ENCODE measurements around the gene MT1E. TPM values are rescaled to one million over a fixed set of nuclear protein-coding genes. Genes with fewer than 3 reads are reported as not detected.
A peak's percentile ranks its signal among the peaks of the same experiment; 100 is the strongest.

MT1E gene
- total RNA-seq, 1 experiment from 2014 or later = 22.3 TPM

DNA sequence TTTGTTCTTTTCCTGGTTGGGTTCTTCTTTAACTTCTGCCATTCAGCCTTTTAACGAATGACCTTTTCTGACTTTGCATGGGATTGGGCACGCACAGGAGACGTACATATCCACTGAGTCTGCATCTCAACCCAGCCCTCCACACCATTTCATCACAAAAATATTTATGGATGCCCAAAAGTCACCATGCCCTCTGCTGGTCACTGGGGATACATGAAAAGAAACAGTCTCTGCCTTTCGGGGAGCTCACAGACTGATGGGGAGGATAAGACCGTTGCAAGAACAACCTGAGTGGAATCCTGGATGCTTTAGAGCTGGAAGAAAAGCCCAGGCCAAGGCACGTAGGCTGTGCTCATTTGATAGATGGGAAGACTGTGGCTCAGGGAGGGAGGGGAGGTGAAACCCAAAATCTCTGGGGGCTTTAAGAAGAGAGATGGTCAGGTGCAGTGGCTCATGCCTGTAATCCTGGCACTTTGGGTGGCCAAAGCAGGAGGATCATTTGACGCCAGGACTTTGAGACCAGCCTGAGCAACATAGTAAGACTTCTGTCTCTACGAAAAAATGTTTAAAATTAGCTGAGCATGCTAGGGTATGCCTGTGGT is 25.1 kb upstream of the MT1E start:
- no peak overlapping the region for H3K4me3 ChIP-seq (ENCODE audit: insufficient read depth, low read depth, low read length)
- peak; percentile 62 for DNase-seq
- no peaks in the 10 kb centered on the region for H3K27me3 ChIP-seq (ENCODE audit: control insufficient read depth, insufficient read depth, low read length)
- H3K36me3 ChIP-seq (replicated peaks; ENCODE audit: control insufficient read depth, insufficient read depth, low read length) = no peaks in the 10 kb centered on the region

DNA sequence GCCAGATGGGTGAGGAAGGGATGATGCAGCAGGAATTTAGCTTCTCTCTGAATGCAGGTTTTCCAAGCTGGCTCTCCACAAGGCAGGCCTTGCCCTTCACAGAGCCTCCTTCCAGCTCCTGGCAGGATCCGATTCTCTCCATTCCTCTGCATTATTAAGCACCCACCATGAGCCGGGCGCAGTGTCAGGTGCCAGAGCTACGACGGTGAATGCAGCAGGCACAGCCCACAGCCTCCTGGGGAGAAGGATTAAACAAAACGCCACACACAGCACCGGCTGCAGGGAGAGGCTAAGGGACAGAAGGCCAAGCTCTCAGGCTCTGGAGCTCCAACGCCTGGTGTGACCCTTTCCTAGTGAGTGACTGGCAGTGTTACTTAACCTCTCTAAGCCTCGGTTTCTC is 24.3 kb upstream of the MT1E start:
- no peaks in the 10 kb centered on the region for H3K27me3 ChIP-seq (ENCODE audit: control insufficient read depth, insufficient read depth, low read length)
- H3K4me3 ChIP-seq (ENCODE audit: insufficient read depth, low read depth, low read length) = no peak overlapping the region
- no peak for DNase-seq
- H3K36me3 ChIP-seq (replicated peaks; ENCODE audit: control insufficient read depth, insufficient read depth, low read length) = no peaks in the 10 kb centered on the region

DNA sequence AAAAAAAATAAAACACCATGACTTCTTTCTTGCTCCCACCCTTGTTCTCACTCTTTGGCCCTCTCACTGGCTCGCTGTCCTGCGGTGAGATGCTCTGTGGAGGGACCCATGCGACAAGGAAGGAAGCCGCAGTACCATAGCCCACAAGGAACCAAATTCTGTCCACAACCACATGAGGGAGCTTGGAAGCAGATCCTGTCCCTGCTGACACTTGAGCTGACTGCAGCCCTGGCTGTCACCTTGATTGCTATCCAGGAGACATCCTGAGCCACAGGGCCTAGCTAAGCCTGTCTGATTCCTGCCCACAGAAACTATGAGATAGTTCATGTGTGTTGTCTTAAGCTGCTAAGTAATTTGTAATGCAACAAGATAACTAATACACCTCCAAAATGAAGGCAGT is 22.0 kb upstream of the MT1E start:
- DNase-seq = peak; percentile 62
- Histone ChIP-seq H3K27me3 (ENCODE audit: control insufficient read depth, insufficient read depth, low read length) (peaks cover 8% of the 10 kb centered on the region), H3K36me3 (replicated peaks; ENCODE audit: control insufficient read depth, insufficient read depth, low read length) (no peaks in the 10 kb centered on the region), H3K4me3 (ENCODE audit: insufficient read depth, low read depth, low read length) (no peak overlapping the region)

DNA sequence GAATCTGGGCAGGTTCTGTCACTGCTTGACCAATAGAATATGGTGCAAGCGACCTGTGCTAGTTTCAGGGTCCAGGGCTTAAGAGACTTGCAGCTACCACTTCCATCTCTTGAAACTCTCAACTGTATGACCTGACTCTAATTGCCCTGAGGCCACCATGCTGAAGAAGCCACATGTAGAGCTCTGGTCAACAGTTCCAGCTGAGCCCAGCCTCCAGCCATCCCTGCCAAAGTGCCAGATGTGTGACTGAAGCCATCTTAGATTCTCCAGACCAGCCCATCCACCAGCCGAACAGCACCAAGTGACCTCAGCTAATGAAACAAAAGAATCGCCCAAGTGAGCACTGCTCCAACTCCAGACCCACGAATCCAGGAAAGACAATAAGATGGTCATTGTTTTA is 20.6 kb upstream of the MT1E start:
- H3K36me3 ChIP-seq (replicated peaks; ENCODE audit: control insufficient read depth, insufficient read depth, low read length) = no peaks in the 10 kb centered on the region
- peaks cover 22% of the 10 kb centered on the region for H3K27me3 ChIP-seq (ENCODE audit: control insufficient read depth, insufficient read depth, low read length)
- no peak for DNase-seq
- no peak overlapping the region for H3K4me3 ChIP-seq (ENCODE audit: insufficient read depth, low read depth, low read length)

DNA sequence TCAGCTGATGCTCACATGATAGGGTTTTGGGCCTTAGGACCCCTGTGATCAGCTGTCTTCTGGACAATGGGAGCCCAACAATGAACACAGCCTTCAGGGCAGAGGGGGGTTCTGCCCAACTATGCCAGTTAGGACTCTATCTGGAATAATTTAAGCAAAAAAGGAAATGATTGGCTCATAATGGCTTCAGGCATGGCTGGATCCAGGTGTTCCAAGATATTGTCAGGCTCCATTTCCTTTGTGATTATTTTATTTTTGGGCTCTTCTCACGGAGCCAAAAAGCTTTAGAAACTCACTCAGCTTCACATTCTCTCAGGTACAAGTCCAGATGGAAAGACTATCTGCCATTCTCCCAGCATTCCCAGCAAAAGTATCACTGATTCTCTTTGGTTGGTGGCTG is 20.1 kb upstream of the MT1E start:
- H3K4me3 ChIP-seq (ENCODE audit: insufficient read depth, low read depth, low read length) = no peak overlapping the region
- H3K27me3 ChIP-seq (ENCODE audit: control insufficient read depth, insufficient read depth, low read length) = peaks cover 27% of the 10 kb centered on the region
- H3K36me3 ChIP-seq (replicated peaks; ENCODE audit: control insufficient read depth, insufficient read depth, low read length) = no peaks in the 10 kb centered on the region
- DNase-seq = no peak

DNA sequence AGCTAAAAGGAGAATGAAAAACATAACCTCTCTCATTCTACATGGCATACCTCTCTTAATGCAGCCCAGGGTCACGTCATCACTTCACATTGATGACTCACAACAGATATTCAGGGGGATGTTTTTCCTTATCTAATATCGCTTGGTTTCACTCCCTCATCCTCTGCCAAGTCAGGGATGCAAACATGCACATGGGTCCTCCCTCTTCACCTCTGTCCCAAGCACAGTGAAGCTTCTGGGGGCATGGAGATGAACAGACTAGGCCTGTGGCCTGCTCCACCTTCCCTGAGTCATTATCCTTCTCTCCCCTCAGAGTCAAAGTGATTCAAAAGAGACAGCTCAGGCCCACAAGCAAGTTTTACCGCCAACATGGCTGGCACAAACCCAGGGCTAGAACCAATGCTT is 19.5 kb upstream of the MT1E start:
- peaks cover 32% of the 10 kb centered on the region for H3K27me3 ChIP-seq (ENCODE audit: control insufficient read depth, insufficient read depth, low read length)
- no peak overlapping the region for H3K4me3 ChIP-seq (ENCODE audit: insufficient read depth, low read depth, low read length)
- no peaks in the 10 kb centered on the region for H3K36me3 ChIP-seq (replicated peaks; ENCODE audit: control insufficient read depth, insufficient read depth, low read length)
- no peak for DNase-seq

DNA sequence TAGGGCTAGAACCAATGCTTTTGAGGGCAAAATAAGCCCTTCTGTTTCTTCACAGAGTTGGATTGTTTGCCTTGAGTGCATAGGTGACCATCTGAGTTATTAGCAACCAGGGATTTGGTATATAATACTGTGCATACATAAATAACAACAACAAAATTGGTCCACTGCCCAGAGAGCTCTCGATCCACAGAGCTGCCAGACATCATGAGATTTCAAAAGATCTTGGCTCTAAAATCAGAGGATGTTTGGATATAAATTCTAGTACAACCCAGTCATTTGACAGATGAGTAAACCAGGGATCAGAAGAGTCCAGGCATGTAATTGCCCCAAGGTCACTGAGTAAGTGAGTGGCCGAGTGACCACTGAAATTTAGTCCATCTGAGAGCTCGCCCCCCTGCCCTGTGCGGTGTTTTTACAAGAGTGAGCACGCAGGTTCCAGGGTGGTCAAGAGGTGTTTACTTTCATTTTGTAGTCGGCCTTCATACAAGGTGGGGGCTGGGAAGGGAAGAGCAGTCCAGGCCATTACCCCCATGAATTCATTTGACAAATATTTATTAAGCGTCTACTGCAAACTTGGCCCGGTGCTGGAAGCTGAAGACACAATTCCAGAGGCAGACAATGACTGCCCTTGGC is 19.0 kb upstream of the MT1E start:
- no peak overlapping the region for H3K4me3 ChIP-seq (ENCODE audit: insufficient read depth, low read depth, low read length)
- H3K36me3 ChIP-seq (replicated peaks; ENCODE audit: control insufficient read depth, insufficient read depth, low read length) = no peaks in the 10 kb centered on the region
- H3K27me3 ChIP-seq (ENCODE audit: control insufficient read depth, insufficient read depth, low read length) = peaks cover 36% of the 10 kb centered on the region
- DNase-seq = no peak

DNA sequence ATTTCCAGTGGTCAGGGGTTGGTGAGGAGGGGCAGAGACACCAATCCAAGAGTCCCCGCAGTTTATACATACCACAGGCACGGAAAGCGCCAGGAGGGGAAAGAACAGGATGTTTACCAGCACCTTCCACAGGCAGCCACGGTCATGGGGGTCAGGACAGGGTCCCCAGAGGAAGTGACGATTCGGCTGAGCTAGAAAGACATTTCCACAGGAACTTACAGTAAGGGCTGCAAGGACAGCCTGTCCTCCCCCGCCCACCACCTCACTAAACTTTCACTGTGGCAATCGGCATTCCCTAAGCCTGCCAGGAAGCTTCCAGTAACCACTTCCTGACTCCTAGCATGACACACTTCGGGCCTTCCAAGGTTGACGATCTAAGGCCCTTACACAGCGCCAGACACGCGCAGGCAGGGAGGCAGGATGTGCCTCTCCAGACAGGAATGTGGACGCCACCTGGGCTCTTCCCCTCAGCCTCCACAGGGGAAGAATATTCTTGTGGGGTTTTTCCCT is 18.4 kb upstream of the MT1E start:
- Histone ChIP-seq H3K36me3 (replicated peaks; ENCODE audit: control insufficient read depth, insufficient read depth, low read length) (no peaks in the 10 kb centered on the region), H3K27me3 (ENCODE audit: control insufficient read depth, insufficient read depth, low read length) (peaks cover 36% of the 10 kb centered on the region), H3K4me3 (ENCODE audit: insufficient read depth, low read depth, low read length) (no peak overlapping the region)
- DNase-seq = no peak

DNA sequence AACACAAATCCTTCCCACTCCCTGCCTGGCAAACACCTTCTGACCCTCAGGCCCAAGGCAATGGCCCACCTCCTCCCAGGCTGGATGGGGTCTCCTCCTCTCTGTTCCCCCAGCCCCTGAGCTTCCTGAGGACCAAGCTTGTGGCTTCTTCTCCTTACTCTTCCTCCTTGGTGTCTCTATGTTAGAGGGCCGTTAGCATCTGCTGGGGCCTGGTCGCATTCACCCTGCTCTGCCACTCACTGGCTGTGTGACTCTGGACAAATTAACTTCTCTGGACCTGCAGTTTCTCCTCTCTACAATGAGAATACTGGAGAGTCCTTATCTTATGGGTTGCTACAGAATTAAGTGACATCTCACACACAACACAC is 17.9 kb upstream of the MT1E start:
- DNase-seq = no peak
- Histone ChIP-seq H3K27me3 (ENCODE audit: control insufficient read depth, insufficient read depth, low read length) (peaks cover 36% of the 10 kb centered on the region), H3K36me3 (replicated peaks; ENCODE audit: control insufficient read depth, insufficient read depth, low read length) (no peaks in the 10 kb centered on the region), H3K4me3 (ENCODE audit: insufficient read depth, low read depth, low read length) (no peak overlapping the region)

DNA sequence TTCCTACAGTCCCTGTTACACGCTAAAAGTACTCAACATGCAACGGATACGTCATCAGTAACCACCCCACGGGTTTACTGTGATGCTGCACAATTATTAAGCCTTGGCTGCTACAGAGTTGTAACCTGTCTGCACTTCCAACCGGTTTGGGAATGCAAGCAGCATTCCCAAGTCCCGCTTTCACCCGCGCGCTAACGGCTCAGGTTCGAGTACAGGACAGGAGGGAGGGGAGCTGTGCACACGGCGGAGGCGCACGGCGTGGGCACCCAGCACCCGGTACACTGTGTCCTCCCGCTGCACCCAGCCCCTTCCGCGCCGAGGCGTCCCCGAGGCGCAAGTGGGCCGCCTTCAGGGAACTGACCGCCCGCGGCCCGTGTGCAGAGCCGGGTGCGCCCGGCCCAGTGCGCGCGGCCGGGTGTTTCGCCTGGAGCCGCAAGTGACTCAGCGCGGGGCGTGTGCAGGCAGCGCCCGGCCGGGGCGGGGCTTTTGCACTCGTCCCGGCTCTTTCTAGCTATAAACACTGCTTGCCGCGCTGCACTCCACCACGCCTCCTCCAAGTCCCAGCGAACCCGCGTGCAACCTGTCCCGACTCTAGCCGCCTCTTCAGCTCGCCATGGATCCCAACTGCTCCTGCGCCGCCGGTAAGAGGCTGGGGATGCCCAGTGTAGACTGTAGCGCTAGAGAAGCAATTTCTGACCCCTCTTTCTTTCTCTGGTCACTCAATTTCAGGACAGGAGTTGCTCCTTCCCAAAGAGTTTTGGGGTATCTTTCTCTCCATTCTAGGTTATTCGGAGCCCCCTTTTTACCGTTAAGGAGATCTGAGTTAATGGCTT is 17.3 kb upstream of the MT1E start, which contains the start of gene MT2A:
Gene MT2A (plus strand): TSS at position 542 of the 833 bp plus-strand sequence. CDS start 72 bp downstream, at position 614.
- H3K27me3 ChIP-seq (ENCODE audit: control insufficient read depth, insufficient read depth, low read length) = peaks cover 36% of the 10 kb centered on the region
- peak; percentile 94 for DNase-seq

DNA sequence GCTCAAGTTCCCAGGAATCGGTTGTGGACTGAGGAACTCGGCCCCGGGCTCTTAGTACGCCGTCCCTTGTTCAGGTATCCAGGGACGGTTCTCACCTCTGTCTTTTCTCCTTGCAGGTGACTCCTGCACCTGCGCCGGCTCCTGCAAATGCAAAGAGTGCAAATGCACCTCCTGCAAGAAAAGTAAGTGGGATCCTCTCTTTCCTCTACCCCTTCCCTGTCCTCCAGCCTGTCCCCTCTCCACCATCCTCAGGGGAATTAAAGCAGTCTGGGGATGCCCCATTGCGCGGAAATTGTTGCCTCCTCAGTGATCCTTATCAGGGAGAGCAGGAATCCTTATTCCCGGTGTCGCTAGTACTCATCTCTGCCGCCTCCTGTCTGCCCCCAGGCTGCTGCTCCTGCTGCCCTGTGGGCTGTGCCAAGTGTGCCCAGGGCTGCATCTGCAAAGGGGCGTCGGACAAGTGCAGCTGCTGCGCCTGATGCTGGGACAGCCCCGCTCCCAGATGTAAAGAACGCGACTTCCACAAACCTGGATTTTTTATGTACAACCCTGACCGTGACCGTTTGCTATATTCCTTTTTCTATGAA is 16.6 kb upstream of the MT1E start:
- Histone ChIP-seq H3K4me3 (ENCODE audit: insufficient read depth, low read depth, low read length) (peak overlapping the region; percentile 38), H3K27me3 (ENCODE audit: control insufficient read depth, insufficient read depth, low read length) (peaks cover 36% of the 10 kb centered on the region), H3K36me3 (replicated peaks; ENCODE audit: control insufficient read depth, insufficient read depth, low read length) (no peaks in the 10 kb centered on the region)
- no peak for DNase-seq

More for the DNA sequence above, 17.3 kb upstream of the MT1E start, which contains the start of gene MT2A:
- Histone ChIP-seq H3K36me3 (replicated peaks; ENCODE audit: control insufficient read depth, insufficient read depth, low read length) (no peaks in the 10 kb centered on the region), H3K4me3 (ENCODE audit: insufficient read depth, low read depth, low read length) (peak within 1 kb of the TSS; percentile 38)

DNA sequence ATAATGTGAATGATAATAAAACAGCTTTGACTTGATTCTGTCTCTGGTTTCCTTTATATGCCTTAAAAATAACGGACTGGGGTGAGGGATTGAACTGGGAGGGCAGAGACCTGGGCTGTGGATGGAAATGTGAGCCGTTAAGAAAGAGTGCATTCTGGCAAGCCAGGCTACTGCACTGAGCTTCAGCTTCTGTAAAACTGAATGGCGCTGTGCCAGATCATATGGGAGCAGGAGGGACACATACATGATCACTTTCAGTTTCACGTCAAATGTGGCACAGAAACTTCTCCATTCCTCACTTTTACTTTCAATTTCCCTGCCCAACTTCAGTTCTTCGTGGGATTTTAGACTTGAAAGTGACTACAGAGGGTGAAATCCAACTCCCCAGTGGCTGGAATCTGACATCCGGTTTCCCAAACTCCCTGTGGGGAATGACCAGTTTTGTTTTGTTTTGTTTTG is 16.1 kb upstream of the MT1E start:
- Histone ChIP-seq H3K36me3 (replicated peaks; ENCODE audit: control insufficient read depth, insufficient read depth, low read length) (no peaks in the 10 kb centered on the region), H3K4me3 (ENCODE audit: insufficient read depth, low read depth, low read length) (no peak overlapping the region; the same call in 1 of the 2 replicates), H3K27me3 (ENCODE audit: control insufficient read depth, insufficient read depth, low read length) (peaks cover 38% of the 10 kb centered on the region)
- DNase-seq = peak; percentile 59

DNA sequence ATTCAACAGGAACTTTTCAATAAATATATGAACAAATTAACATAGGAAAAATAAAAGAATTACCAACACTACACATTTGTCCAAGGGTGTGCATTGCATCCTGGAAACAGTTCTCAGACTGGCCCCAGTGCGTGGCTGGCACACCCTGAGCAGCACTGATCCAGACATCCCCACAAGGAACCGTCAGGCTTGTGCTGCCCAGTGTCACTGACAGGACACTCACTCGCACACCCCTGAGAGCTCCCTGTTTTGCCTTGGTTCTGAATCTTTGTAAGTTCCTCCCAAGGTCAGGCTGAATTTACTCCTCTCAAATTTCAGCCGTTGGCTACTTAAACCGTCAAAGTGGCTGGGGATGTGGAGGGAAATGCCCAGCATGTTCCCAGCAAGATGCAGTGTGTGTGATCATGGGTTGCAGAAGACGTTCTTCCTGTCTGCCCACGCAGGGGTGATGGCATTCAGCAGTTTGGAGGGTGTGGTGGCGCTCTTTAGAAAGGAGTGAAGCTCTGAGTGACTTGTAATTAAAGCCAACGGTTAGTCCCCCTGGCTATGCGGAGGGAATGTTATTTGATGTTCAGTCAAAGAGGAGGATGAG is 15.5 kb upstream of the MT1E start:
- DNase-seq = no peak
- Histone ChIP-seq H3K27me3 (ENCODE audit: control insufficient read depth, insufficient read depth, low read length) (peaks cover 43% of the 10 kb centered on the region), H3K4me3 (ENCODE audit: insufficient read depth, low read depth, low read length) (no peak overlapping the region), H3K36me3 (replicated peaks; ENCODE audit: control insufficient read depth, insufficient read depth, low read length) (no peaks in the 10 kb centered on the region)

DNA sequence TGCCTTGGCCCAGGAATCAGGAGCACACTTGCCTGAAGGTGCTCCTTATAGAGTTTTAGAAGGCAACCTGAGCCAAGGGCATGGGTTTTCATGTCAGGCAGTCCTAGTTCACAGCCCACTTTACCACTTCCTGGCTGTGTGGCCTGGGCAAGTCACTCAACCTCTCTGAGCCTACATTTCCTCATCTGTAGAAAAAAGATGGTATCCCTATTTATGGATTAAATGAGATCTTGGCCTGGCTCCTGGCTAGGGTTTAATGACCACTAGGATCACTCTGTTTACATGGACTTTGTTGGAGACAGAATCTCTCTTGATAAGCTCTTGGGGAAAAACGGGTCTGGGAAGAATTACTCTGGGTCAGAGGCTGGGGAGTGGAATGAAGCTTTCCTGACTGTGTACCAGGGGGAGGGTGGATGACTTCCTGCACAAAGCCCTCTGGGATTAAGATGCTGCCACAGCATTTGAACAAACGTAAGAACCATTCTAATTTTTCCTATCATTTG is 14.9 kb upstream of the MT1E start:
- no peak for DNase-seq
- Histone ChIP-seq H3K36me3 (replicated peaks; ENCODE audit: control insufficient read depth, insufficient read depth, low read length) (no peaks in the 10 kb centered on the region), H3K27me3 (ENCODE audit: control insufficient read depth, insufficient read depth, low read length) (peaks cover 44% of the 10 kb centered on the region), H3K4me3 (ENCODE audit: insufficient read depth, low read depth, low read length) (no peak overlapping the region)
